Measurements from ENCODE around the gene U2AF2. TPM values are rescaled to one million over a fixed set of nuclear protein-coding genes. Genes with fewer than 3 reads are reported as not detected.

U2AF2 gene
- total and polyA plus RNA-seq, 9 of the 15 experiments (the other 6 are each of a cell fraction or from before 2014, with no cell fraction given): 3.0 to 331 (median 157) TPM

GRCh38 chr19:55640043-55640576 is 14.7 kb upstream of the U2AF2 start (continued):
- TF ChIP-seq TCF7L2 (IDR thresholded peaks at IDR 0.05; ENCODE audit: low read depth, low read length) (no peak), TRIM25 (IDR thresholded peaks at IDR 0.05; ENCODE audit: borderline replicate concordance) (no peak), ADNP (tag; IDR thresholded peaks at IDR 0.05) (no peak), ZNF431 (CRISPR knock-in tag; IDR thresholded peaks at IDR 0.05) (peak; percentile 95), ZNF12 (CRISPR knock-in tag; IDR thresholded peaks at IDR 0.05) (no peak; the same call in 1 of the 2 replicates), MLX (CRISPR knock-in tag; conservative IDR thresholded peaks at IDR 0.05) (peak in 1 of 2 experiments; percentile 96; a peak in 1 of 4 replicates), ZNF253 (CRISPR knock-in tag; conservative IDR thresholded peaks at IDR 0.05) (no peak), KAT8 (IDR thresholded peaks at IDR 0.05; ENCODE audit: low read depth) (no peak), ZSCAN29 (IDR thresholded peaks at IDR 0.05) (no peak), HDAC1 (IDR thresholded peaks at IDR 0.05) (no peak; a peak in 1 of 4 replicates), GATAD2B (IDR thresholded peaks at IDR 0.05; ENCODE audit: borderline replicate concordance) (0 out of 2 replicates have a peak, but pooled peaks have one; percentile 41), STAT5A (IDR thresholded peaks at IDR 0.05; ENCODE audit: borderline replicate concordance, low read length) (no peak), KLF10 (CRISPR knock-in tag; IDR thresholded peaks at IDR 0.05) (no peak), ATF7 (IDR thresholded peaks at IDR 0.05) (peak; percentile 25; the same call in 1 of the 2 replicates)
- TF ChIP-seq, protein P1, sequence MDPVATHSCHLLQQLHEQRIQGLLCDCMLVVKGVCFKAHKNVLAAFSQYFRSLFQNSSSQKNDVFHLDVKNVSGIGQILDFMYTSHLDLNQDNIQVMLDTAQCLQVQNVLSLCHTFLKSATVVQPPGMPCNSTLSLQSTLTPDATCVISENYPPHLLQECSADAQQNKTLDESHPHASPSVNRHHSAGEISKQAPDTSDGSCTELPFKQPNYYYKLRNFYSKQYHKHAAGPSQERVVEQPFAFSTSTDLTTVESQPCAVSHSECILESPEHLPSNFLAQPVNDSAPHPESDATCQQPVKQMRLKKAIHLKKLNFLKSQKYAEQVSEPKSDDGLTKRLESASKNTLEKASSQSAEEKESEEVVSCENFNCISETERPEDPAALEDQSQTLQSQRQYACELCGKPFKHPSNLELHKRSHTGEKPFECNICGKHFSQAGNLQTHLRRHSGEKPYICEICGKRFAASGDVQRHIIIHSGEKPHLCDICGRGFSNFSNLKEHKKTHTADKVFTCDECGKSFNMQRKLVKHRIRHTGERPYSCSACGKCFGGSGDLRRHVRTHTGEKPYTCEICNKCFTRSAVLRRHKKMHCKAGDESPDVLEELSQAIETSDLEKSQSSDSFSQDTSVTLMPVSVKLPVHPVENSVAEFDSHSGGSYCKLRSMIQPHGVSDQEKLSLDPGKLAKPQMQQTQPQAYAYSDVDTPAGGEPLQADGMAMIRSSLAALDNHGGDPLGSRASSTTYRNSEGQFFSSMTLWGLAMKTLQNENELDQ (CRISPR knock-in tag; IDR thresholded peaks at IDR 0.05; ENCODE audit: borderline replicate concordance): peak; percentile 98

Measured in K562 (cell line).